SU-DHL-6 (cell line): Measurements from ENCODE around the gene IP6K1.

Experiments
- H2AFZ ChIP-seq: fragments of 200-600 bp; sonication (generic); 2 replicates; pipeline ENCODE4 v1.6.1; 2014; ENCODE audit warnings: low read depth, mild to moderate bottlenecking, moderate library complexity, mixed read lengths, antibody characterized with exemption, low read length; ENCODE audit not compliant: severe bottlenecking
- H3F3A ChIP-seq: fragments of 200-600 bp; shearing (Covaris generic); 2 replicates; pipeline ENCODE4 v1.6.0; 2016; ENCODE audit warnings: antibody characterized with exemption, mild to moderate bottlenecking; ENCODE audit not compliant: insufficient read depth
- H3K27ac ChIP-seq: fragments of 200-600 bp; sonication (generic); 2 replicates; pipeline ENCODE4 v1.5.1; 2016; ENCODE audit warnings: low read depth, mild to moderate bottlenecking, low read length, moderate library complexity, mixed read lengths
- H3K27me3 ChIP-seq: fragments of 200-600 bp; sonication (generic), shearing (Covaris generic); 2 replicates; pipeline ENCODE4 v1.6.0; 2014; ENCODE audit warnings: mild to moderate bottlenecking, low read length
- H3K36me3 ChIP-seq: fragments of 200-600 bp; sonication (generic); 2 replicates; pipeline ENCODE4 v1.6.1; 2014; ENCODE audit warnings: mild to moderate bottlenecking, low read length, mixed read lengths
- H3K4me2 ChIP-seq: fragments of 300-600, 200-600 bp; shearing (Covaris generic), sonication (generic); 2 replicates; pipeline ENCODE4 v1.6.0; 2014; ENCODE audit warnings: low read length, low read depth, mild to moderate bottlenecking; ENCODE audit not compliant: poor library complexity, severe bottlenecking
- H3K4me3 ChIP-seq: fragments of 200-600 bp; sonication (generic); 2 replicates; pipeline ENCODE4 v1.5.1; 2014; ENCODE audit warnings: antibody characterized with exemption, low read length, mild to moderate bottlenecking, mixed read lengths; ENCODE audit not compliant: insufficient read depth, poor library complexity, severe bottlenecking
- H3K79me2 ChIP-seq: fragments of 200-600 bp; sonication (generic); 2 replicates; pipeline ENCODE4 v1.6.1; 2014; ENCODE audit warnings: mild to moderate bottlenecking, low read length, moderate library complexity; ENCODE audit not compliant: insufficient read depth
- H3K9ac ChIP-seq: fragments of 200-600 bp; sonication (generic); 2 replicates; pipeline ENCODE4 v1.7.0; 2014; ENCODE audit warnings: mild to moderate bottlenecking, low read length
- H3K9me2 ChIP-seq: fragments of 200-600 bp; sonication (generic); replicated peaks from 2 replicates; pipeline ENCODE4 v1.6.1; 2014; ENCODE audit warnings: low read length; ENCODE audit not compliant: insufficient read depth
- H3K9me3 ChIP-seq: fragments of 200-600 bp; sonication (generic); 2 replicates; pipeline ENCODE4 v1.6.1; 2014; ENCODE audit warnings: low read length, mixed read lengths; ENCODE audit not compliant: insufficient read depth
- H4K20me1 ChIP-seq: fragments of 200-600 bp; sonication (generic); 2 replicates; pipeline ENCODE4 v1.6.1; 2014; ENCODE audit warnings: low read depth, mild to moderate bottlenecking, antibody characterized with exemption, low read length, moderate library complexity, mixed read lengths
- CTCF ChIP-seq: fragments of 200-600 bp; sonication (generic); IDR thresholded peaks from one replicate; pipeline ENCODE4 v1.5.1; 2017; ENCODE audit warnings: antibody characterized with exemption, mild to moderate bottlenecking, low read length, moderate library complexity; ENCODE audit not compliant: insufficient read depth, poor library complexity, severe bottlenecking
- EZH2phosphoT487 ChIP-seq: fragments of 200-600 bp; sonication (generic), shearing (Covaris generic); conservative IDR thresholded peaks from 2 replicates; pipeline ENCODE4 v1.6.1; 2018; ENCODE audit warnings: mild to moderate bottlenecking, antibody characterized with exemption, low read length, moderate library complexity, mixed read lengths

Gene IP6K1

DNA sequence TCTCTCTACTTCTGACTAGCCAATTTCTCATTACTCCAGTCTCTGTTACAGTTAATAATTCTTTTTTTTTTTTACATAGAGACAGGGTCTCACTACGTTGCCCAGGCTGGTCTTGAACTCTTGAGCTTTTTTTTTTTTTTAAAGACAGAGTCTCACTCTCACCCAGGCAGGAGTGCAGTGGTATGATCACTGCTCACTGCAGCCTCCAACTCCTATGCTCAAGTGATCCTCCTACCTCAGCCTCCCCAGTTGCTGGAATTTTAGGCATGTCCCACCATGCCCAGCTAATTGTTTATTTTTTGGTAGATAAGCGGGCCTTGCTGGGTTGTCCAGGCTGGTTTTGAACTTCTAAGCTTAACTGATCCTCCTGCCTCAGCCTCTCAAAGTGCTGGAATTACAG lies 13.6 kb downstream of the IP6K1 start:
- Histone ChIP-seq H3K79me2 (peaks cover 65% of the 10 kb centered on the region), H3K27ac (no peak overlapping the region), H3K9me3 (no peaks in the 10 kb centered on the region), H3F3A (0 out of 2 replicates have a peak, but pooled peaks cover 3% of the 10 kb centered on the region), H3K36me3 (no peaks in the 10 kb centered on the region), H4K20me1 (peaks cover 6% of the 10 kb centered on the region; the same call in 1 of the 2 replicates), H2AFZ (no peak overlapping the region), H3K27me3 (no peaks in the 10 kb centered on the region), H3K4me3 (no peak overlapping the region), H3K9me2 (no peaks in the 10 kb centered on the region), H3K4me2 (no peak overlapping the region), H3K9ac (no peak overlapping the region)
- no peak for TF ChIP-seq EZH2phosphoT487
- TF ChIP-seq CTCF = no peak

DNA sequence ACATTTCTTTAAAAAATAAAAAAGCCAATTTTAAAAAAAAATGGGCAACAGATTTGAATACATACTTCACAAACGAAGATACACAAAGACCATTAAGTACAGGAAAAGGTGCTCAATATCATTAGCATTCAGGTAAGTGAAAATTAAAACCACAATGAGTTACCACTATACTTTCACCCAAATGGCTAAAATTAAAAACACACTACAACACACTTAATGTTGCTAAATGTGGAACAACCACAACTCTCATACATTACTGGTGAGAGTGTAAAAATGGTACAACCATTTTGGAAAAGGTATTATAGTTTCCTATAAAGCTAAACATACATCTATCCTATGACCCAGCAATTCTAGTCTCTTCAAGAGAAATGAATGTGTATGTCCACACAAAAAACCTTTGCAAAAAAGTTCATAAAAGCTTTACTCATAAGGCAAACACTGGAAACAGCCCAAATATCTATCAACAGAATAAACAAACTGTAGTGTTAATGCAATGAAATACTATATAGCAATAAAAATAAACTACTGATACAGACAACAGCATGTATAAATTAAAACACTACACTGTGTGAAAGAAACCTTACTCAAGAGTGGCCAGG lies 14.9 kb downstream of the IP6K1 start:
- H3K4me3 ChIP-seq = no peak overlapping the region
- H2AFZ ChIP-seq = no peak overlapping the region
- H3K9me3 ChIP-seq = no peaks in the 10 kb centered on the region
- H3F3A ChIP-seq = 0 out of 2 replicates have a peak, but pooled peaks cover 3% of the 10 kb centered on the region
- no peaks in the 10 kb centered on the region for H3K9me2 ChIP-seq
- H3K4me2 ChIP-seq = peak overlapping the region; percentile 14
- H3K27ac ChIP-seq = no peak overlapping the region
- H4K20me1 ChIP-seq = peaks cover 6% of the 10 kb centered on the region; the same call in 1 of the 2 replicates
- peaks cover 73% of the 10 kb centered on the region for H3K79me2 ChIP-seq
- TF ChIP-seq CTCF (no peak), EZH2phosphoT487 (no peak)
- no peak overlapping the region for H3K9ac ChIP-seq
- no peaks in the 10 kb centered on the region for H3K27me3 ChIP-seq
- H3K36me3 ChIP-seq = no peaks in the 10 kb centered on the region

DNA sequence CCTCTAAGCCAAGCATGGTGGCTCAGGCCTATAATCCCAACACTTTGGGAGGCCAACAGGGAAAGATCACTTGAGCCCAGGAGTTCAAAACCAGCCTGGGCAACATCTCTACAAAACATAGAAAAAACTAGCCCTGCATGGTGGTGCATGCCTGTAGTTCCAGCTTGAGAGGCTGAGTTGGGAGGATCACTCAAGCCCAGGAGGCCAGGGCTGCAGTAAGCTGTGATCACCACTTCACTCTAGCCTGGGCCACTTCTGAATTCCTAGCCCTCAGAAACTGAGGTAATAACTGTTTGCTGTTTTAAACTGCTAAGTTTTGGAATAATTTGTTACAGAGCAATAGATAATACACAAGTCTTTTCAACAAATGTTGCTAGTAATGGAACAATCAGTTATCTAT lies 16.4 kb downstream of the IP6K1 start:
- TF ChIP-seq EZH2phosphoT487 (no peak), CTCF (no peak)
- Histone ChIP-seq H3K4me2 (no peak overlapping the region), H3K9me3 (no peaks in the 10 kb centered on the region), H3F3A (0 out of 2 replicates have a peak, but pooled peaks cover 3% of the 10 kb centered on the region), H2AFZ (no peak overlapping the region), H3K27ac (no peak overlapping the region), H3K9me2 (no peaks in the 10 kb centered on the region), H3K79me2 (peaks cover 69% of the 10 kb centered on the region), H3K9ac (no peak overlapping the region), H3K27me3 (no peaks in the 10 kb centered on the region), H4K20me1 (peaks cover 6% of the 10 kb centered on the region; the same call in 1 of the 2 replicates), H3K4me3 (no peak overlapping the region), H3K36me3 (no peaks in the 10 kb centered on the region)
